ENCODE results near the gene SAMD4B.

SAMD4B gene

DNA sequence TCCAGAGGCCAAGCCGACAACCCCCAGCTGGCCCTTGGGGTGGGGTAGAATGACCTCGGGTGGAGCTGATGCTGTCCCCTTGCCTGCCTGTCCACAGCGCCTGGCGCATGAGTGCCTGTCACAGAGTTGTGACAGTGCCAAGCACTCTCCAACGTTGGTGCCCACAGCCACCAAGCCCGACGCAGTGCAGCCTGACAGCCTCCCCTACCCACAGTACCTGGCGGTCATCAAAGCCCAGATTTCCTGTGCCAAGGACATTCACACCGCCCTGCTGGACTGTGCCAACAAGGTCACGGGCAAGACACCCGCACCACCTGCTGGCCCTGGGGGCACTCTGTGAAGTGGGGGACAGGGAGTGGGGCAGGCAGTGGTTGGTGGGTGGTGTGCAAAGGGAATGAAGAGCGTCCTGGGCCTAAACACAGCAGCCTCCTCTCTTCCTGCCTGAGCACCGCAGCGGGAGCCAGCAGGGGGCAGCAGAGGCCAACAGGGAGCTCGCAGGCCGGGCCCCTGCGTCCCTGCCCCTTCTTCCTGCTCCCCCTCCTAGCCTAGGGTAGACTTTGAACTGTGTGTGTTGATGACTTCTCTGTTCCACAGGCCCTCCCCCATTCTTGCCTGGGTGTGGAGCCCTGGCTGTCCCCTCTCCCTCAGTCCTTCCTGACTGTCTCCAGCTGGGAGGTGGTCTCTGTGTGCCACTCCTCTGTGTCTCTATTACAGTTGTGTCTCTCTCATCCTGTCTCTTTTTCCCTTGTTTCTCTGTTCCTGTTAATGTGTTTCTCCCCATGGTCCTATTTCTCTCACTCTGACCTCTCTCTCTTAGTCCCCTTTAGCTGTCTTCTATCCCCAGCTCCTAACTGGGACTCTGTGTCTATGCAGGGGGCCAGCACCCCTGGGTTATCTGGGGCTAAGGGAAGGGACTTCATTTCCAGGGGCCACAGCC, 55.4 kb downstream of the SAMD4B start:
- peak; percentile 96 for DNase-seq

DNA sequence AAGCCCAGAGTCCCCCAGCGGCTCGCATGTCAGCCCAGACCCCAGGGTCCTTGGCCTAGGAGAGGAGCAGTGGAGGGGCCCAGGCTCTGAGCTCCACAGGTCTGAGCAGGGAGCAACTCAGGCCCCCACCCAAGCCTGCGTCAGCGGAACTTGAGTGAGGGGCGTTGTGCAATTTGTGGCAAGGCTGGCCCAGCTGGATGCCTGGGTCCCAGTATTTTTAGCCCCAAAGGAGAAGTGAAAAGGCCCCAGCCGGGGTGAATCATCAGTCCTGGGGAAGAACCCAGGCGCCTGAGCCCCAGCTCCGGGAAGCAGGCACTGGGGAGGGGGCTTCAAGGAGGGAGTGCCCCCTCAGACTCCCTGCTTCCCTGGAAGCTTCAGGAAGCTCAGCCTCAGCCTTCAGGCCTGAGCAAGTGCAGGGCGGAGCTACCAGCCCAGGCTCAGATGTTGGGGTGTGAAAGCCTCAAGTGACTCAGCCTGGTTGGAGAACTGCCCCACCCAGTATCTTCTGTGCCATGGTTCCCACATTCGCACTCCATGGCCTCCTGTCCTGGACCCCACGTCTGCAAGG, 56.2 kb downstream of the SAMD4B start:
- peak; percentile 67 to 74 for DNase-seq

DNA sequence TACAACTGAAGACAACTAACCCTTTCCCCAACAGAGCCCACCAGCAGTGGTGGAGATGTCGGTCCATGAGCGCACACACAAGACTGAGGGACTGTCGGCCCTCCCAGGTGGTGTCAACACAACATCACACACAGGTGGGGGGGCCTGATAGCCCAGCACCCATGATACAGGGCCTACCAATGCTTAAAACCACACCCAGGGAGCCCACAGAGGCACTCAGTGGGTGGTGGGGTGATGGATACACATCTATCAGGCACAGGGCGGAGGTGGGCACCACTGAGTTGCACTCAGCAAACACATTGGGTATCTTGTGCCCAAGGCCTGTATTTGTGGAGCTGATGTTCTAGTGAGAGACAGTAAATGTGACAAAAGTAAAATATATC, 57.4 kb downstream of the SAMD4B start:
- DNase-seq, result no peak

DNA sequence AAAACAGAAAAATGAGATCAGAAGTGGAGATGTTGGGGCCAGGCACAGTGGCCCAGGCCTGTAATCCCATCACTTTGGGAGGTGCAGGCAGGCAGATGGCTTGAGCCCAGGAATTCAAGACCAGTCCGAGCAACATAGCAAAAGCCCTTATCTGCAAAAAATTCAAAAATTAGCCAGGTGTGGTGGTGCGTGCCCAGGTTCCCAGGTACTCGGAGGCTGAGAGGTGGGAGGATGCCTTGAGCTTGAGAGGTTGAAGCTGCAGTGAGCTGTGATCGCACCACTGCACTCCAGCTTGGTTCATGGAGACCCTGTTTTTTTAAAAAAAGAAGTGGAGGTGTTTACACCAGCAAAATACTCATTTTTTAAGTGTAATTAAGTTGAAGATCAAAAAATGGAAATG, 57.8 kb downstream of the SAMD4B start:
- no peak for DNase-seq

DNA sequence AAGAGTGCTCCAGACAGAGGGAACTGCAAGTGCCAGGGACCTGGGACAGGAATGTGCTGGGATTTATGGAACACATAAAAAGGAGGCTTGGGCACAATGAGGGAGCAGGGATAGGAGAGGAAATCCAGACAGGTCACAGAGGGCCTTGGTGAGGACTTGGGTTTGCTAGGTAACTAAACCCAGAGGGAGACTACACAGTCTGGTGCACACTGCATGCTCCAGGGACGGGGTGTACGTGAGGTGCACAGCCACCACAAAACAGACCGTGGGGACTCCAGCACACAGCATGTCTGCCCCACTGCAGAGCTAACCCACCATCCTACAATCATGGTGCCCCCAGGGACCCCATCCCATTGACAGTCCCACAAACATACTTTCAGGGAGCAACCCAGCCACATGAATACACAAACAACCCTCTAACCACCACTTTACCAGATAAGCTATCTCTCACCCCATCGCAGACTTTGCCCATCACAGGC, 58.9 kb downstream of the SAMD4B start:
- DNase-seq, result no peak

DNA sequence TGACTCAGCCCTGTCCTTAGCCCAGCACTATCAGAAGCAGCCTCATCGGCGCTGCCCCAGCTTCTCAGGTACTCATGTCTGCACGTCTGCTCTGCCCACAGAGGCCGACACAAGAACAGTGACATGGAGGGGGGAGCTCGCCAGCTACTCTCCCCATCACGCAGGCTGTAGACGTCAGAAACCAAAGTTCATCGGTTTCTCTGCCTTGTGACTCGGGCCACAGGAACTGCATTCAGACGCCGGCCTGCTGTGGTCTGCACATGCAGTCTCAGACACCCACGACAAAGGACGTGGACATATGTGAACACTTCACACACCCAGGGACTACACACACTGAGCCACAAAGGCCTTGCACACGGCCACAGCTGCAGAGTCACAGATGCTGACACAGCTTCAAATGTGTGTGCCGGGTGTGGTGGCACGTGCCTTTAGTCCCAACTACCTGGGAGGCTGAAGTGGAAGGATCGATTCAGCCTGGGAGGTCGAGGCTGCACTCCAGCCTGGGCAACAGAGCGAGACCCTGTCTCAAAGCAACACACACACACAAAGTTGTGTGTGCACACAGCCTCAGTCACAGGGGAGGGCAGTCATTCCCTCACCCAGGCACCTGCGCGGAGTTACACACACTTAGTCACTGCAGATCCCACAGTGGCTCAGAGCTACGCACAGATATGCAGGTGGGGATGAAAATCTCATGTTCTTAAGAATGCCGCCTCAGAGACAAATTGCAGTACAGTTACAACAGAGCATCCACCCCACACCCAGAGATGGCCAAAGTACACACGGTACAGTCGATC, 59.5 kb downstream of the SAMD4B start:
- DNase-seq, result peak; percentile 84 to 87

DNA sequence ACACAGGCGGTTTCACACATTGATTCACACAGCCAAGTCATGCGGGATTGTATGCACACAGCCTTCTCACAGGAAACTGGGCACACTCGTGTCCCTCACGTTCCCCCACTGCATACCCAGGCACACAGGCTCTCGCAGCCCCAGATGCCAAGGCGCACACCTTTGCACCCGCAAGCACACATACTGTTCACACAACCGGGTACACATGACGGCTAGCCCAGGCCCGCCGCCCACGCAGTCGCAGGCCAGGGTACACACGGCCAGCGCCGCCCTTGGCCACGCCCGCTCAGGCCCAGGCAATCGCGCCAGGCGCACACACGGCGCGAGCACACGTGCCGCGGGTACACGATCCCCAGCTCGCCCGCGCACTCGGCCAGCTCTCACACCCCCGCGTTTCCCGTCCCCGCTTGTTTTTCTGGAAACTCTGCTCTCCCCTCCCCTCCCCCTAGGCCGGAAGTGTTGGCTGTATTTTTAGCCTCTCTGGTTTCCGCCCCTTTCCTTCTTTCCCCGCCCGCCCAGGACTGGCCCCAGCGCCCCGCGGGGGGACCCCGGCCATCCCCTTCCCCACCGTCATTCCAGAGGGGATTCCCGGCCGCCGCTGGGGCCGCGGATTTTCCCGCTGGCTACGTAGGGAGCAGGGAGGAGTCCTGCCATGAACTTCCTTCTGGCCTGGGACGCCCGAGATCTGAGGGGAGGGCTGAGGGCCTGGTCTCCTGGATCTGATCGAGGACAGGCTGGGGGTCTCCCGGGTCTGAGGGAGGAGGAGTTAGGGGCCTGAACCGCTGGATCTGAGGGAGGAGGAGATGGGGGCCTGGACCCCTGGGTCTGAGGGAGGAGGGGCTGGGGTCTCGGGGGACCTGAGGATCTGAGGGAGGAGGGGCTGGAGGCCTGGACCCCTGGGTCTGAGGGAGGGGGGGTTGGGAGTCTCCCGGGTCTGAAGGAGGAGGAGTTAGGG, 60.4 kb downstream of the SAMD4B start:
- peak; percentile 92 to 93 for DNase-seq

DNA sequence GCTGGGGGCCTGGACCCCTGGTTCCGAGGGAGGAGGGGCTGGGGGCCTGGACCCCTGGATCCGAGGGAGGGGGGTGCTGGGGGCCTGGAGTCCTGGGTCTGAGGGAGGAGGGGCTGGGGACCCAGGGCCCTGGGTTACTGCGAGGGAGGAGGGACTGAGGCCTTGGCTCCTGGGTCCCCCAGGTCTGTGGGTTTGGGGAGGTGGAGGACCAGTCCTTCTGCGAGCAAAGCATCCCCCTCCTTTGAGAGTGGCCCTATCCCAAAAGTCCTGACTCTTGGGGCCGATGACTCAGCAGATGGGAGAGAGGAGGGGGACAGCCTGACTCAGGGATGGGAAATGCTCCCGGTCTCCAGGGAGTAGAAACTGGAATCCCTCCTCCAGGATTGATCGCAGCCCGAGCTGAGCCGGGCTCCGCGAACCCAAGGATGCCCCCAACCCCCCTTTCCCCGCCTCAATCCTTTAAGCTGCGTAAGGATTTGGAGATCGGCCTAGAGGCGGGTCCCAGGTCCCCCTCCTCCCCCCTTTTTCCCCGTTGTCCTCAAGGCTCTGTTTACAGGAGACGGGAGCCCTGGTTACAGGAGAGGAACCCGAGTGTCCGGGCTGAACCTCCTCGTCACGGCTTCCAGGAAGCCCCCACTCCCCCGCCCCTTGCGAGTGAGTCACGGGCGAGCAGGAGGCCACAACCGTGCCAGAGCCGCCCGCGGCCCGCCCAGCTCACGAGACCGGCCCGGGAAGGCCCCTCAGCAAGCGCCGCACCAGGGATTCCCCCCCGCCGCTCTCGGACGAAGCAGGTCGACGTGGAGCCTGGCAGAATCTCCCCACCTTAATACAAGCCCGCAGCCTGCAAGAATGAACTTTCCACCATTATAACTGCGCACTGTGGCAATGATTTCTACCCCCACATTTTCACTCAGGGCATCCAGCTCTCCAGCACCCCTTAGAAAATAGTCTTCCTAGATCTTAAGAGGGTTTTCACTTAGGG, 61.4 kb downstream of the SAMD4B start:
- peak; percentile 96 to 97 for DNase-seq

DNA sequence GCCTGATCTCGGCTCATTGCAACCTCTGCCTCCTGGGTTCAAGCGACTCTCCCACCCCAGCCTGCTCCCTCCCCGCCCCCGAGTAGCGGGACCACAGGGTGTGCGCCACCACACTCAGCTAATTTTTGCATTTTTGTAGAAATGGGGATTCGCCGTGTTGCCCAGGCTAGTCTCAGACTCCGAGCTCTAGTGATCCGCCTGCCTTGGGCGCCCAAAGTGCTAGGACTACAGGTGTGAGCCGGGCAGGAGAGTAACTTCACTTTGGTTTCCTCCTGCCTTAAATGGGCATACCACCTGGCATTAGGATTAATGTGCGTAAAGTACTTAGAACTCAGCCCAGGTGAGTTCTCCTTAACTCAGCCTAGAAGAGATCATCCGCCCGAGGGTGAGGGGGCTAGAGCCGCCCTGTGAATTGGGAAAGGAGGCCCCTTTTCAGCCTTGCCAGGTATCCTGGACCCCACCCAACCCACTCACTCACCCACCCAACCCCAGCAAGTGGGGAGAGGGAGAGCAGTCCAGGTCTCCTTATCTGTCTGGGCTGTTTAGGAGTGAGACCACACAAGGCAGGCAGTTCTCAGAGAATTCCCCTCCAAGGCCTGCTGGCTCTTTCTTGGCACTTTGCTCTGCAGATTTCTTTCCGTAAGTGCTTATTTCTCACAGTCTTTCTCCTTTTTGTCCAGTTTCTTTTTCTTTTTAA, 63.2 kb downstream of the SAMD4B start:
- DNase-seq, result no peak

DNA sequence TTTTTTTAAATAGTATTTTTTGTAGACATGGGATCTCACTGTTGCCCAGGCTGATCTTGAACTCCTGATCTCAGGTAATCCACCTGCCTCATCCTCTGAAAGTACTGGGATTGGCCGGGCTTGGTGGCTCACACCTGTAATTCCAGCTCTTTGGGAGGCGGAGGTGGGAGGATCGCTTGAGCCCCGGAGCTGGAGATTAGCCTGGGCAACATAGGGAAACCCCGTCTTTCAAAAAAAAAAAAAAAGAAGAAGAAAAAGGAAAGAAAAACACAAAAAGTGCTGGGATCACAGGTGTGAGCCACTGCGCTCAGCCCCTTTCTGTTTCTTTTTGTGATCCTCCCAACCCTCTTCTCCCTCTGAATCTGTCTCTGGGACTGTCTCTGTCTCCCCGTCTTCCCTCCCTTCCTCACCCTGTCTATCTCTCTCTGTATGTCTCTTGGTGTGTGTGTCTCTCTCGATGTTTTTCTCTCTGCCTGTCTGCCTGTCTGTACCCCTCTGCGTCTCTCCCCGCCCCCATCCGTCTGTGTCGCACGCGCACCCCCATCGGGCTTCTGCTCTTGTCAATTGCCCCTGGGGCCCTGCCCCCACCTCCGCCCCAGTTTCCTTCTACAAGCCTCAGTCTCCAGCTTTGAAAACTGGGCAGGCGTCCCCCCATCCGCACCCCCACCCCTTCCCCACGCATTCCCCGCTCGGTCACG, 63.9 kb downstream of the SAMD4B start:
- DNase-seq, result peak; percentile 87 to 90

DNA sequence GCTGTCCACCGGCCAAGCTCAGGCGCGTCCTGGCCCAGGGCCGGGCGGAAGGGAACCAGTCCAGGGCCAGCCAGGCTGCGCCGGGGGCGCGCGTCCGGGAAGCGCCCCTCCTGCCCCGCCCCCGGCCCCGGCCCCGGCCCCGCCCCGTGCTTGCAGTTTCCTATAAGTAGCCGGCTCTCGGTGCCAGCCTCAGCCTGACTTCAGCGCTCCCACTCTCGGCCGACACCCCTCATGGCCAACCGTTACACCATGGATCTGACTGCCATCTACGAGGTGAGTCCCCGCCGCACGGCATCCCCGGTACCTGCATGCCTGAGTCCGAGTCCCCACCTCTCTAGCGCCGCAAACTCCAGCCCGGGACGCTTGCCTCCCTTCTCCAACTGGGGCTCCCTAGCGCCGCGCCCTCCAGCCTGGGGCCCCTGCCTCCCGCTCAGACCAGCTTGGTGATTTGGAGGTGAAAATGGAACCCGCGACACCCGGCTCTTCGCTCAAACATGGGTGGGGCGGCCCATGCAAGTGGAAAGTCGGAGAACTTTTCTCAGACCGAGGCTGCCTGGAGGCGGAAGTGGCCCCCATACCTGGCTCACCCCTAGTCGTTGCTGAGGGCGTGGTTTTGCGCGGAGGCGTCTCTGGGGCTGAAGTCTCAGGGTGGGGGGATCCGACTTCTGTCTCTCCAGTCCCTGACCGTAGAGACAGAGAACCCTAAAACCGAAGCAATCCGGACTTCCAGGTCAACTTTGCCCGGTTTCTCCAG, 64.6 kb downstream of the SAMD4B start, which contains the start of gene ZFP36:
TSS of gene ZFP36 (plus strand) at position 192 of the 754 bp plus-strand sequence. CDS start at position 250, 58 bp downstream.
- peak; percentile 88 to 89 for DNase-seq

DNA sequence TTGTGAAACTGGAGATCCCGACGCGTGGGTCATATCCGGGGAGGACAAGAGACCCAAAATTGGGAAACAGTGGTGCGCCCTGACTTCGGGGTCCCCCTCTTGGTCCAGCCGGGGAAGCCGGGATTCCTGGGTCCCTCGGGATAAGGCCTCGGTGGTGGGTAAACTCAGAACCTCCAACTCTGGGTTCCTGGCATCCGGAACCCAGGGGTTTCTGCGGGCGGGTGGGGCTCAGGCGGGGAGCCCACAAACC, 65.1 kb downstream of the SAMD4B start:
- no peak for DNase-seq

DNA sequence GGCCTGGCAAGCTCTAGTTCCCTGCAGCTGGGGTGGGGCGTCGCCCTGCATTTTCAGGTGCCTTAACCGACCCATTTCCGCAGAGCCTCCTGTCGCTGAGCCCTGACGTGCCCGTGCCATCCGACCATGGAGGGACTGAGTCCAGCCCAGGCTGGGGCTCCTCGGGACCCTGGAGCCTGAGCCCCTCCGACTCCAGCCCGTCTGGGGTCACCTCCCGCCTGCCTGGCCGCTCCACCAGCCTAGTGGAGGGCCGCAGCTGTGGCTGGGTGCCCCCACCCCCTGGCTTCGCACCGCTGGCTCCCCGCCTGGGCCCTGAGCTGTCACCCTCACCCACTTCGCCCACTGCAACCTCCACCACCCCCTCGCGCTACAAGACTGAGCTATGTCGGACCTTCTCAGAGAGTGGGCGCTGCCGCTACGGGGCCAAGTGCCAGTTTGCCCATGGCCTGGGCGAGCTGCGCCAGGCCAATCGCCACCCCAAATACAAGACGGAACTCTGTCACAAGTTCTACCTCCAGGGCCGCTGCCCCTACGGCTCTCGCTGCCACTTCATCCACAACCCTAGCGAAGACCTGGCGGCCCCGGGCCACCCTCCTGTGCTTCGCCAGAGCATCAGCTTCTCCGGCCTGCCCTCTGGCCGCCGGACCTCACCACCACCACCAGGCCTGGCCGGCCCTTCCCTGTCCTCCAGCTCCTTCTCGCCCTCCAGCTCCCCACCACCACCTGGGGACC, 65.6 kb downstream of the SAMD4B start:
- DNase-seq, result peak; percentile 61 to 63

DNA sequence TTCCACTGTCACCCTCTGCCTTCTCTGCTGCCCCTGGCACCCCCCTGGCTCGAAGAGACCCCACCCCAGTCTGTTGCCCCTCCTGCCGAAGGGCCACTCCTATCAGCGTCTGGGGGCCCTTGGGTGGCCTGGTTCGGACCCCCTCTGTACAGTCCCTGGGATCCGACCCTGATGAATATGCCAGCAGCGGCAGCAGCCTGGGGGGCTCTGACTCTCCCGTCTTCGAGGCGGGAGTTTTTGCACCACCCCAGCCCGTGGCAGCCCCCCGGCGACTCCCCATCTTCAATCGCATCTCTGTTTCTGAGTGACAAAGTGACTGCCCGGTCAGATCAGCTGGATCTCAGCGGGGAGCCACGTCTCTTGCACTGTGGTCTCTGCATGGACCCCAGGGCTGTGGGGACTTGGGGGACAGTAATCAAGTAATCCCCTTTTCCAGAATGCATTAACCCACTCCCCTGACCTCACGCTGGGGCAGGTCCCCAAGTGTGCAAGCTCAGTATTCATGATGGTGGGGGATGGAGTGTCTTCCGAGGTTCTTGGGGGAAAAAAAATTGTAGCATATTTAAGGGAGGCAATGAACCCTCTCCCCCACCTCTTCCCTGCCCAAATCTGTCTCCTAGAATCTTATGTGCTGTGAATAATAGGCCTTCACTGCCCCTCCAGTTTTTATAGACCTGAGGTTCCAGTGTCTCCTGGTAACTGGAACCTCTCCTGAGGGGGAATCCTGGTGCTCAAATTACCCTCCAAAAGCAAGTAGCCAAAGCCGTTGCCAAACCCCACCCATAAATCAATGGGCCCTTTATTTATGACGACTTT, 66.4 kb downstream of the SAMD4B start:
- peak; percentile 19 to 35 for DNase-seq

DNA sequence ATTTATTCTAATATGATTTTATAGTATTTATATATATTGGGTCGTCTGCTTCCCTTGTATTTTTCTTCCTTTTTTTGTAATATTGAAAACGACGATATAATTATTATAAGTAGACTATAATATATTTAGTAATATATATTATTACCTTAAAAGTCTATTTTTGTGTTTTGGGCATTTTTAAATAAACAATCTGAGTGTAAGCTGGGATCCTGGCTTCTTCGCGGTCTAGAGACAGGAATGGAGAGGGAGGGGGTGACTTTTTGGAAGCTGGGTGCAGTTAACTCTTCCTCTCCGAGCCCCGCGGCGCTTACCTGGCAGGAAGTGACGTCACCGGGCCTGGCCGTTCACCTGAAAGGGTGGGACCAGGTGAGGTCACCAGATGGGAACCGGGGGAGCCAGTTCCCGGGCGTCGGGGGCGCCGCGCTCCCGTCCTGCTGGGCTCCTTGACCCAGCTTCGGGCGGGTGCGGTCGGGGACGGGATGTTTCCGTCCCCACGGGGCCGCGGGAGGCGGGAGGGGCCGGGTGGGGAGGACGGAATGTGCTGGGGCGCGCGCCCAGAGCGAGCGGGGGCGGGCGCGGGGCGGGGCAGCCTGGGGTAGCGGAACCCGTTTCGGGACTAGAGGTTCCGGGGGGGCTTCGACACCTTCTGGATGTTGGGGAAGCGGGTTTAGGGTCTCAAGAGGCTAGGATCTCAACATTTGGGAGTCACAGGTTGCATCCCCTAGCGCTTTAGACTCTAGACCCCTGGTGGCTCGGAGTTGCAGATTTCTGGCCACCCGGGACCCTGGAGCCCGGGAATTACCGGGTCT, 67.2 kb downstream of the SAMD4B start:
- peak; percentile 83 to 88 for DNase-seq
